ENCODE measurements around the gene CTNNA3.

CTNNA3 gene

GRCh38 chr10:67331121-67331910 is 364.7 kb downstream of the CTNNA3 start:
- no peak for DNase-seq (ENCODE audit: low spot score)

GRCh38 chr10:67327626-67328535 is 368.1 kb downstream of the CTNNA3 start:
- DNase-seq (ENCODE audit: low spot score): no peak

GRCh38 chr10:67319976-67320375 is 376.0 kb downstream of the CTNNA3 start:
- DNase-seq (ENCODE audit: low spot score): no peak

- no peak for DNase-seq (ENCODE audit: low spot score)
These were observed 387.1 kb downstream of the CTNNA3 start for GRCh38 chr10:67308912-67309311.

- DNase-seq (ENCODE audit: low spot score): peak; percentile 12
These were observed 389.3 kb downstream of the CTNNA3 start for GRCh38 chr10:67306588-67307205.

GRCh38 chr10:67302701-67303100 is 393.3 kb downstream of the CTNNA3 start:
- DNase-seq (ENCODE audit: low spot score): no peak

GRCh38 chr10:67299761-67300160 is 396.2 kb downstream of the CTNNA3 start:
- no peak for DNase-seq (ENCODE audit: low spot score)

GRCh38 chr10:67297637-67298181 is 398.3 kb downstream of the CTNNA3 start:
- no peak for DNase-seq (ENCODE audit: low spot score)

- DNase-seq (ENCODE audit: low spot score): no peak
These were observed 399.1 kb downstream of the CTNNA3 start for GRCh38 chr10:67296926-67297325.

GRCh38 chr10:67288688-67289410 is 407.1 kb downstream of the CTNNA3 start:
- DNase-seq (ENCODE audit: low spot score): no peak

- no peak for DNase-seq (ENCODE audit: low spot score)
These were observed 411.4 kb downstream of the CTNNA3 start for GRCh38 chr10:67284589-67284988.

GRCh38 chr10:67282871-67283270 is 413.1 kb downstream of the CTNNA3 start:
- no peak for DNase-seq (ENCODE audit: low spot score)

GRCh38 chr10:67280405-67280804 is 415.6 kb downstream of the CTNNA3 start:
- no peak for DNase-seq (ENCODE audit: low spot score)

GRCh38 chr10:67277402-67277801 is 418.6 kb downstream of the CTNNA3 start:
- no peak for DNase-seq (ENCODE audit: low spot score)

- DNase-seq (ENCODE audit: low spot score): no peak
These were observed 426.2 kb downstream of the CTNNA3 start for GRCh38 chr10:67269828-67270227.

- no peak for DNase-seq (ENCODE audit: low spot score)
These were observed 427.8 kb downstream of the CTNNA3 start for GRCh38 chr10:67268146-67268545.

- DNase-seq (ENCODE audit: low spot score): no peak
These were observed 433.3 kb downstream of the CTNNA3 start for GRCh38 chr10:67262675-67263074.

- DNase-seq (ENCODE audit: low spot score): no peak
These were observed 434.6 kb downstream of the CTNNA3 start for GRCh38 chr10:67261300-67261797.

- DNase-seq (ENCODE audit: low spot score): no peak
These were observed 436.6 kb downstream of the CTNNA3 start for GRCh38 chr10:67259319-67259929.

- no peak for DNase-seq (ENCODE audit: low spot score)
These were observed 438.4 kb downstream of the CTNNA3 start for GRCh38 chr10:67257427-67258144.

All from SK-N-DZ (cell line).